NCI-H510A treated with DMSO at 0.1 percent for 48 hours (cell line): ENCODE measurements around the gene CD44.
"Not testable (repeated sequence)": the region's sequence is repeated elsewhere in the genome, so short reads cannot be mapped to it uniquely, and the experiment has no call there.

Experiments used
- DNase-seq: peaks from one replicate; lab custom pipeline; 2025; lab: John Stamatoyannopoulos, UW

CD44 gene

DNA sequence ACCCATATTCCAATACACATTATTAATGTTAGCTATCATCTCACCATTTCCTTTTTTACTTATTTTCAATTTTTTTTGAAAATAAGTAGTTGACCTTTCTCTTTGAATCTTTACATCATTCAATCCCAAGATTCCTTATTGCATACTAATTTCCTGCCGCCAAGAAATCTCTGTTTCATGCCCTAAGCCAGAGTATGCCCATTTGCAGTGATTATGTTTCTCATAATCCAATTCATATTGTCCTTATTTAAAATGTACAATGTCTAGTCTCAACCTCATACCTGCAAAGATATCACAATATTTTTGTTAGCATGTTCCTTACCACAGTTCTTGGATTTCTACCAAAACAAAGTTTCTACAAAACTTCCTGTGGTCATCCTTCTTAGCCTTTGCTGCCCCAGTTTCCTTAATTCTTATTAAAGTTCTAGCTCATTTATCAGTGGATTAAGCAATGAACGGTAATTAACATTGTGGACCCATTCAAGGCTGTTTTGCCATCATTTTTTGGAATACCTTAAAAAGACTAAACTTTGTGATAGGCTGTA is 75.3 kb downstream of the CD44 start:
- DNase-seq, result no peak

DNA sequence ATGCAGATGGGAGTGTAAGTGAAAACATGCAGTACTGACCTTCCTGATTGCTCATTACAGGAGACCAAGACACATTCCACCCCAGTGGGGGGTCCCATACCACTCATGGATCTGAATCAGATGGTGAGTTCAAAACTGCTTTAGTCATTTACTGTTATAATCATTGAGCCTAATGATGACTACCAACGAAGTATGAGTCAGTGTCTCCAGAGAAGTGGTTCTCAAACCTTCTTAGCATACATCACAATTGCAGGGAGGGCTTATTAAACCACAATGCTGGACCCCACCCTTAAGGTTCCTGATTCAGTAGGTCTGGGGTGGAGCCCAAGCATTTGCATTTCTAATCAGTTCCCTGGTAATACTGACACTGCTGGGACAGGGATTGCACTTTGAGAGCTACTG is 75.8 kb downstream of the CD44 start:
- DNase-seq, result no peak

DNA sequence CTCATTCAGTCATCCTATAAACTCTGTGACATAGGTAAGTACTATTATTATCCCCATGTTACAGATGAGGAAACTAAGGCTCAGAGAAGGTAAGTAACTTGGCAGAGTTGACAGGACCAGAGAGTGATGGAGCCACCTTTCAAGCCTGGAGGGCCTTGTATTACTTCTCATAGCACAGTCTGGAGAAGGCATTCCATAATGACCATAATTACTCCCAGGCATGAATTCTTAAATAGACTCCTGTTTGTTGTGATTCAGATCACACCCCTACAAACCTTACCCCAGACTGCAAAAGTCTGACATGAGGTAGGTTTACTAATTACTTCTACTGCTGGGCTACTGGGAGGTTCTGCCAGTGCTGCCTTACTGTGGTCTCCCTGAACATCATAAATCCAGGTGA is 77.0 kb downstream of the CD44 start:
- no peak for DNase-seq

- DNase-seq, result peak; percentile 3
Observed at GRCh38 chr11:35216962-35217678, 78.1 kb downstream of the CD44 start.

- no peak for DNase-seq
Observed at GRCh38 chr11:35218956-35219355, 80.0 kb downstream of the CD44 start.

DNA sequence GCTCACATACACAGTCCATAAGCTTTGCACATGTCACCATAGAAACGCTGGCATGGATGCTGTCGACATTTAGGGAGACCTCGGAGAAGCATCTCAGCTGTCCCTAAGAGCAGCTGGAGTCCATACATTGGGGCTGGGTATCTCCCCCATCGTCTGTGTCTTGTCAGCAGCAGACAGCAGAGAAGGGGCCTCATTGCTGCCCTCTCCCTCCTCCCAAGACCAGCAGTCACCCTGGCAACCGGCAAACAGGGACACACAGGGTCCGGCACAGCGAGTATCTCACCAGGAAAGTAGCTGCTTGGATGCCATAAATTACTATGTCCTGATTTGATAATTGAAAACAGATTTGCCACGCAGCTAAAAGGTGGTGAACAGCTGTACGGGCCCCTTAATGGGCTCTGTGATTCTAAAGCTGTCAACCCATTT is 84.4 kb downstream of the CD44 start:
- no peak for DNase-seq

GRCh38 chr11:35223991-35224390 is 85.0 kb downstream of the CD44 start:
- no peak for DNase-seq

GRCh38 chr11:35225946-35226520 is 87.1 kb downstream of the CD44 start:
- DNase-seq, result no peak

- DNase-seq, result not testable (repeated sequence)
Observed at GRCh38 chr11:35226756-35227155, 87.8 kb downstream of the CD44 start.

GRCh38 chr11:35227576-35228327 is 88.8 kb downstream of the CD44 start:
- DNase-seq, result no peak

- DNase-seq, result no peak
Observed at GRCh38 chr11:35228328-35228725, 89.4 kb downstream of the CD44 start.

DNA sequence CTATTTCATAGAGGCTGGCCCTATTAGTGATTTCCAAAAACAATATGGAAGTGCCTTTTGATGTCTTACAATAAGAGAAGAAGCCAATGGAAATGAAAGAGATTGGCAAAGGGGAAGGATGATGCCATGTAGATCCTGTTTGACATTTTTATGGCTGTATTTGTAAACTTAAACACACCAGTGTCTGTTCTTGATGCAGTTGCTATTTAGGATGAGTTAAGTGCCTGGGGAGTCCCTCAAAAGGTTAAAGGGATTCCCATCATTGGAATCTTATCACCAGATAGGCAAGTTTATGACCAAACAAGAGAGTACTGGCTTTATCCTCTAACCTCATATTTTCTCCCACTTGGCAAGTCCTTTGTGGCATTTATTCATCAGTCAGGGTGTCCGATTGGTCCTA is 91.4 kb downstream of the CD44 start:
- no peak for DNase-seq

DNA sequence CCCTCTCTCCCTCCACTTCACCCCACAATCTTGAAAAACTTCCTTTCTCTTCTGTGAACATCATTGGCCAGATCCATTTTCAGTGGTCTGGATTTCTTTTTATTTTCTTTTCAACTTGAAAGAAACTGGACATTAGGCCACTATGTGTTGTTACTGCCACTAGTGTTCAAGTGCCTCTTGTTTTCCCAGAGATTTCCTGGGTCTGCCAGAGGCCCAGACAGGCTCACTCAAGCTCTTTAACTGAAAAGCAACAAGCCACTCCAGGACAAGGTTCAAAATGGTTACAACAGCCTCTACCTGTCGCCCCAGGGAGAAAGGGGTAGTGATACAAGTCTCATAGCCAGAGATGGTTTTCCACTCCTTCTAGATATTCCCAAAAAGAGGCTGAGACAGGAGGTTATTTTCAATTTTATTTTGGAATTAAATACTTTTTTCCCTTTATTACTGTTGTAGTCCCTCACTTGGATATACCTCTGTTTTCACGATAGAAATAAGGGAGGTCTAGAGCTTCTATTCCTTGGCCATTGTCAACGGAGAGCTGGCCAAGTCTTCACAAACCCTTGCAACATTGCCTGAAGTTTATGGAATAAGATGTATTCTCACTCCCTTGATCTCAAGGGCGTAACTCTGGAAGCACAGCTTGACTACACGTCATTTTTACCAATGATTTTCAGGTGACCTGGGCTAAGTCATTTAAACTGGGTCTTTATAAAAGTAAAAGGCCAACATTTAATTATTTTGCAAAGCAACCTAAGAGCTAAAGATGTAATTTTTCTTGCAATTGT is 92.3 kb downstream of the CD44 start:
- no peak for DNase-seq

DNA sequence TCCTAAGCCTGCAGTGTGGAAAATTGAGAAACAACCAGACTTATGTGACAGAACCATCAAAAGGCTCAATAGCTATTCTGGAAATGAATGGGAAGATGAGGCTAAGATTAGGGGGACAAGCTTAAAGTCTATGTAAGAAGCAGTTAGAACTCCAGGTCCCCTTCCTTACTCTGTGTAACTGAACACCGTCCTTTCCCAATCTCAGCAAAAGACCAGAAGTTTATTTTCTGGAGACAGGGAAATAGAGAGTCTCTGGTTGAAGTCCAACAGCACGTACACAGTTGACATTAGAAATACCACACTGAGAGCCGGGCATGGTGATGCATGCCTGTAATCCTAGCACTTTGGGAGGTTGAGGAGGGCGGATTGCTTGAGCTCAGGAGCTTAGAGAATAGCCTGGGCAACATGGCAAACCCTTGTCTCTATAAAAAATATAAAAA is 93.9 kb downstream of the CD44 start:
- DNase-seq, result no peak

GRCh38 chr11:35233518-35233917 is 94.5 kb downstream of the CD44 start:
- DNase-seq, result no peak

GRCh38 chr11:35234460-35235156 is 95.6 kb downstream of the CD44 start:
- no peak for DNase-seq

DNA sequence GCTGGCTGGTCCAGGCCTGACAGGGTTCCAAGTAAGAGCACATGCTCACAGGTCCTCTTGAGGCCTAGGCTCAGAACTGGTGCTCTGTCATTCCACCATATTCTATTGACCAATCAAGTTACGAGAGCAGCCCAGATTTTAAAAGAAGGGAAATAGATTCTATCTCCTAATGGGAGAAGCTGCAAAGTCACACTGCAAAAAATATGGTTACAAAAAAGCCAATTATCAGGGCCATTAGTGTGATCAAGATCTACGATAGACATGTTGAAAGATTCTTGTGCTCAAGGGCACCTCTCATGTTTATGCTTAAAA is 96.1 kb downstream of the CD44 start:
- DNase-seq, result no peak

DNA sequence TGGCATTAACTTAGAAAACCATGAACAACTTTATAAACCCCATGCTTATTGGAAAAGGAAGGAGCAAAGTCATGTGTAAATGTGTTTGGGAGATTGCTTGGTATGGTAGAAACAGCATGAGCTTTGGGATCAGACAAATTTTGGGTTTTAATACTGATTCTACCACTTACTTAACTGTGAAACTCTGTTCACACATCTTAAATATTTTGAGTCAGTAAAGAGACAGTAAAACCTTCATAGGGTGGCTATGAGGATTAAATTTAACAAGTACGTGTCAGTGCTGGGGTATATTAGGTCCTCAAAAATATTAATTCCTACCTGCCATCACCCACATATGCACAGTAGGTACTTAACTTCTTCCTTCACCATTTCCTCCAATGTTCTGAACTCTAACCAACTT is 96.5 kb downstream of the CD44 start:
- DNase-seq, result no peak

GRCh38 chr11:35235936-35236666 is 97.1 kb downstream of the CD44 start:
- no peak for DNase-seq

DNA sequence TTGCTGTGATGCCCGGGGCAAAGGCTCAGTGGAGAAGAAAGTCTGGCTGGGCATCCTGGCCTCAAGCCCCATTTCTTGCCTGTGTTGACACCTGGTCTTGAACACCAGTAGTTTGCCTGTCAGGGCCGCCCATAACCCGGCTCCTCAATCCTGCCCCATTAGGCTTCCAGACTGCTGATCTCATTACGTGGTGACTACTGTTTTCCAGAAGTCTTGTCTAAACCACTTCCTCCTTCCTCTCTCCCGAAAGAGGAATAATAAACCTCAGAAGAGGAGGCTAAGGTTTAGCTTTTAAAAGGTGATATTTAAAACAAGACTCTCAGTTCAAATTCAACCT is 97.7 kb downstream of the CD44 start:
- DNase-seq, result no peak

DNA sequence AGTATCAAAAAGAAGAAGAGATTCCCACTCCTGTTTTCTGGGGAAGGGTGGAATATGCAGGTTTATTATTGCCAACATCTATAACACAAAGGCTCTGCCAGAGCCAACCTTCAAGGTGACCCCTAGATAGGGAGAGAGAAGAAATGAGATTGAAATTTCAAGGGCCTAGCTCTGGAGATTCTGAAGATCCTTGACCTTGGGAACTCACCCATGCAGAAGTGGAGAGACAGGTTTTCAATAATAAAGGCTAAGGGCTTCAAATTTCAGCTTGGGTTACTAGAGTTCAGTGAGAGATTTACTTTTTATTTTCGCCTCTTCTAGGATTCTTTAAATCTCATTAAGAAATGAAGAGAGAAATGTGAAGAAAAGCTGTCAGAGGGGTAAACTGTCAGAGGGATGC is 98.4 kb downstream of the CD44 start:
- peak; percentile 1 for DNase-seq
